Natural killer cell (primary cell): Measurements from ENCODE around the gene TAPBP. TPM values are rescaled to one million over a fixed set of nuclear protein-coding genes. Genes with fewer than 3 reads are reported as not detected.
"Not testable (repeated sequence)": the region's sequence is repeated elsewhere in the genome, so short reads cannot be mapped to it uniquely, and the experiment has no call there.

Source experiments
- ATAC-seq, 3 donors: fragments of 150-1000 bp in 2 of 3; fragments of 200-7000 bp in 1 of 3; cut with Tn5 transposase; 1 replicate in 1 of 3; 2 replicates in 2 of 3; pipeline ENCODE4 v1.10.0; 2021; ENCODE audit warnings: mild to moderate bottlenecking in 2 of 3, moderate library complexity in 2 of 3
- DNase-seq, 2 donors: peaks; one replicate each; pipeline versions ENCODE4 v3.0.0 to v3.0.0-alpha.2; 2013 to 2021; ENCODE audit warnings: mixed read lengths in 1 of 2
- H3K27ac ChIP-seq: one replicate; pipeline ENCODE4 v1.5.1; 2013; ENCODE audit warnings: mild to moderate bottlenecking, low read length
- H3K27me3 ChIP-seq: one replicate; pipeline ENCODE4 v1.6.1; 2013; ENCODE audit warnings: low read length; ENCODE audit not compliant: control insufficient read depth, insufficient read depth
- H3K36me3 ChIP-seq: one replicate; pipeline ENCODE4 v1.6.1; 2013; ENCODE audit warnings: low read length; ENCODE audit not compliant: control insufficient read depth, insufficient read depth
- H3K4me1 ChIP-seq: one replicate; pipeline ENCODE4 v1.6.1; 2013; ENCODE audit warnings: low read length; ENCODE audit not compliant: control insufficient read depth, insufficient read depth
- H3K4me3 ChIP-seq: one replicate; pipeline ENCODE4 v1.5.1; 2013; ENCODE audit warnings: low read length
- H3K9me3 ChIP-seq: one replicate; pipeline ENCODE4 v1.6.1; 2013; ENCODE audit warnings: low read length; ENCODE audit not compliant: control insufficient read depth, insufficient read depth
- H3K27ac Mint-ChIP-seq, 2 donors: one replicate each; pipeline ENCODE4 v1.8.0; 2022; ENCODE audit warnings: mild to moderate bottlenecking in 2 of 2, mixed read lengths in 2 of 2, moderate library complexity in 1 of 2
- H3K27me3 Mint-ChIP-seq, 2 donors: one replicate each; pipeline ENCODE4 v1.8.0; 2022; ENCODE audit warnings: low read depth in 2 of 2, mixed read lengths in 2 of 2
- H3K36me3 Mint-ChIP-seq: one replicate; pipeline ENCODE4 v1.8.0; 2022; ENCODE audit warnings: mixed read lengths
- H3K4me1 Mint-ChIP-seq, 2 donors: one replicate each; pipeline ENCODE4 v1.8.0; 2022; ENCODE audit warnings: mixed read lengths in 2 of 2
- H3K4me3 Mint-ChIP-seq: one replicate; pipeline ENCODE4 v1.8.0; 2022; ENCODE audit warnings: mild to moderate bottlenecking, moderate library complexity, mixed read lengths
- H3K9me3 Mint-ChIP-seq, 2 donors: one replicate each; pipeline ENCODE4 v1.8.0; 2022; ENCODE audit warnings: mixed read lengths in 2 of 2
- CTCF ChIP-seq: fragments of 200-600 bp; IDR thresholded peaks from one replicate; pipeline ENCODE4 v1.8.0; 2022; ENCODE audit warnings: antibody characterized with exemption
- WGBS: methylation state at CpG from one replicate; pipeline ENCODE4 v1.1.7; 2013; ENCODE audit warnings: missing lambda C conversion rate; ENCODE audit not compliant: insufficient coverage; 5-methylcytosine and 5-hydroxymethylcytosine counted together
- intact Hi-C: fragments of 100-400 bp; cut with micrococcal nuclease; formaldehyde crosslinking; loops from one replicate; pipeline ENCODE4 v1.14.2; 2022
- total RNA-seq, 4 donors: library from RNA; stranded (reverse); fragments of 120-200 nt in 1 of 4; gene quantifications; one replicate each; pipeline versions ENCODE4 v1.2.3 to v1.2.4, GENCODE V29; 2013 to 2022

The TAPBP gene
- total RNA-seq, 3 donors from 2014 or later (not counting 1 experiment from before 2014, with no cell fraction given) = 404 to 457 (median 446) TPM

GRCh38 chr6:33277663-33278391 lies 36.1 kb downstream of the TAPBP start:
- H3K27me3 ChIP-seq = no peaks in the 10 kb centered on the region
- Mint-ChIP-seq H3K4me1 (peaks cover 40 to 63% of the 10 kb centered on the region in 2 donors), H3K36me3 (peaks cover 7% of the 10 kb centered on the region), H3K27ac (peak overlapping the region; percentile 90 to 91), H3K4me3 (peak overlapping the region; percentile 93), H3K9me3 (no peaks in the 10 kb centered on the region), H3K27me3 (no peaks in the 10 kb centered on the region)
- H3K27ac ChIP-seq = peak overlapping the region; percentile 90
- peak overlapping the region; percentile 82 for H3K4me3 ChIP-seq
- intact Hi-C loops = loop anchor here (1.0 to 2.0 kb wide), 4 partner anchors 11 to 67 kb away; partner anchors contain the start of genes PFDN6, TAPBP and WDR46
- DNase-seq = peak; percentile 37 to 60
- no peak for TF ChIP-seq CTCF
- 26% methylated on average over 39 of the region's 39 CpGs for WGBS
- no peaks in the 10 kb centered on the region for H3K9me3 ChIP-seq
- peak; percentile 22 to 31 (median 22) for ATAC-seq
- H3K36me3 ChIP-seq = peaks cover 51% of the 10 kb centered on the region
- H3K4me1 ChIP-seq = peaks cover 56% of the 10 kb centered on the region

- H3K9me3 Mint-ChIP-seq = no peaks in the 10 kb centered on the region
- DNase-seq (peak; percentile 68 to 86), ATAC-seq (peak; percentile 73 to 83 (median 76))
- under 1% methylated on average over 80 of the region's 80 CpGs for WGBS
- intact Hi-C loops = loop anchor here (1.0 to 2.0 kb wide), 4 partner anchors 12 to 68 kb away; partner anchors contain the start of genes PFDN6, TAPBP and WDR46
- peaks cover 7% of the 10 kb centered on the region for H3K36me3 Mint-ChIP-seq
- peak within 1 kb of the TSS; percentile 90 to 91 for H3K27ac Mint-ChIP-seq
- H3K4me1 Mint-ChIP-seq = peaks cover 48 to 71% of the 10 kb centered on the region in 2 donors
- Histone ChIP-seq H3K4me1 (peaks cover 63% of the 10 kb centered on the region), H3K9me3 (no peaks in the 10 kb centered on the region), H3K27ac (peak within 1 kb of the TSS; percentile 90), H3K4me3 (peak within 1 kb of the TSS; percentile 82), H3K36me3 (peaks cover 43% of the 10 kb centered on the region), H3K27me3 (no peaks in the 10 kb centered on the region)
- peak within 1 kb of the TSS; percentile 94 for H3K4me3 Mint-ChIP-seq
- peak; percentile 61 for TF ChIP-seq CTCF
- H3K27me3 Mint-ChIP-seq = no peaks in the 10 kb centered on the region
These were observed 36.8 kb downstream of the TAPBP start, which contains the start of gene B3GALT4 for GRCh38 chr6:33276864-33277662. B3GALT4 (plus strand) TSS chr6:33277123; CDS start chr6:33277420, 297 bp downstream.

- ATAC-seq (no peak), DNase-seq (no peak)
- H3K9me3 Mint-ChIP-seq = no peaks in the 10 kb centered on the region
- peak overlapping the region; percentile 94 for H3K4me3 Mint-ChIP-seq
- intact Hi-C loops = loop anchor here (2.0 kb wide), 1 partner anchor 68 kb away; no protein-coding TSS in a partner anchor
- peaks cover 53 to 75% of the 10 kb centered on the region in 2 donors for H3K4me1 Mint-ChIP-seq
- peak overlapping the region; percentile 90 for H3K27ac ChIP-seq
- no peak for TF ChIP-seq CTCF
- H3K4me3 ChIP-seq = peak overlapping the region; percentile 82
- no peaks in the 10 kb centered on the region for H3K27me3 Mint-ChIP-seq
- H3K4me1 ChIP-seq = peaks cover 65% of the 10 kb centered on the region
- H3K9me3 ChIP-seq = no peaks in the 10 kb centered on the region
- H3K27me3 ChIP-seq = no peaks in the 10 kb centered on the region
- peaks cover 43% of the 10 kb centered on the region for H3K36me3 ChIP-seq
- H3K36me3 Mint-ChIP-seq = peaks cover 7% of the 10 kb centered on the region
- peak overlapping the region; percentile 90 to 91 for H3K27ac Mint-ChIP-seq
These were observed 37.4 kb downstream of the TAPBP start for GRCh38 chr6:33276581-33276863.

- H3K4me3 ChIP-seq, ATAC-seq, DNase-seq, H3K27me3 Mint-ChIP-seq, H3K27me3 ChIP-seq, H3K36me3 Mint-ChIP-seq, H3K9me3 Mint-ChIP-seq, H3K9me3 ChIP-seq: not testable (repeated sequence)
- peak overlapping the region; percentile 90 for H3K27ac ChIP-seq
- peaks cover 68% of the 10 kb centered on the region for H3K4me1 ChIP-seq
- WGBS = 75% methylated on average over 8 of the region's 16 CpGs
- peak overlapping the region; percentile 94 for H3K4me3 Mint-ChIP-seq
- H3K27ac Mint-ChIP-seq = peak overlapping the region; percentile 90 to 91
- intact Hi-C loops = loop anchor here (2.0 kb wide), 1 partner anchor 69 kb away; no protein-coding TSS in a partner anchor
- H3K36me3 ChIP-seq = peaks cover 43% of the 10 kb centered on the region
- peaks cover 59 to 76% of the 10 kb centered on the region in 2 donors for H3K4me1 Mint-ChIP-seq
These were observed 37.9 kb downstream of the TAPBP start for GRCh38 chr6:33275795-33276580.
